SH-SY5Y (cell line): ENCODE results near the gene FGGY.

Source experiments
- GATA2 ChIP-seq: IDR thresholded peaks from 2 replicates; pipeline ENCODE4 v1.6.1; 2011; ENCODE audit warnings: mild to moderate bottlenecking, low read depth, low read length
- GATA3 ChIP-seq: IDR thresholded peaks from 2 replicates; pipeline ENCODE4 v1.6.1; 2011; ENCODE audit warnings: low read depth, mild to moderate bottlenecking, low read length, moderate library complexity

GRCh38 chr1:59709333-59709732, 412.4 kb downstream of the FGGY start:
- TF ChIP-seq GATA2 (no peak), GATA3 (no peak)
